ENCODE measurements around the gene TRIM42. TPM values are rescaled to one million over a fixed set of nuclear protein-coding genes. Genes with fewer than 3 reads are reported as not detected.

The TRIM42 gene
- total RNA-seq, 4 donors from 2014 or later = not detected

GRCh38 chr3:140742116-140742515 lies 64.3 kb downstream of the TRIM42 start:
- H3K27ac ChIP-seq = no peak overlapping the region
- H3K4me3 ChIP-seq = no peak overlapping the region
- in situ Hi-C loops (cut with MboI; ENCODE audit: low pct_ligation_motif_present in 1 of 4, low pct_unique_long_range_greater_than_20kb in 1 of 4, low sequenced_read_pairs in 3 of 4) = no loop called here
- H3K9me3 ChIP-seq = no peaks in the 10 kb centered on the region
- H3K4me1 ChIP-seq = no peaks in the 10 kb centered on the region
- no peaks in the 10 kb centered on the region for H3K27me3 ChIP-seq
- TF ChIP-seq POLR2AphosphoS5 (IDR thresholded peaks at IDR 0.05) (no peak), EP300 (IDR thresholded peaks at IDR 0.05; ENCODE audit: low read depth) (no peak), POLR2A (IDR thresholded peaks at IDR 0.05) (no peak), CTCF (IDR thresholded peaks at IDR 0.05) (no peak)
- H3K36me3 ChIP-seq = no peaks in the 10 kb centered on the region
- intact Hi-C loops (cut with DNase I; ENCODE audit: low total_unique reads) = no loop called here
- 83 to 91% methylated on average over 2 of the region's 2 CpGs for WGBS, 2 donors (ENCODE audit: low coverage in 1 of 2)
- DNase-seq = no peak

GRCh38 chr3:140748171-140748570 lies 70.3 kb downstream of the TRIM42 start:
- WGBS, 2 donors (ENCODE audit: low coverage in 1 of 2) = 44% methylated on average over 3 of the region's 3 CpGs; no CpG with 5 or more reads in 1 of the 2 donors
- no peak overlapping the region for H3K4me3 ChIP-seq
- in situ Hi-C loops (cut with MboI; ENCODE audit: low pct_ligation_motif_present in 1 of 4, low pct_unique_long_range_greater_than_20kb in 1 of 4, low sequenced_read_pairs in 3 of 4) (no loop called here), intact Hi-C loops (cut with DNase I; ENCODE audit: low total_unique reads) (no loop called here)
- no peaks in the 10 kb centered on the region for H3K4me1 ChIP-seq
- no peaks in the 10 kb centered on the region for H3K27me3 ChIP-seq
- TF ChIP-seq EP300 (IDR thresholded peaks at IDR 0.05; ENCODE audit: low read depth) = no peak
- TF ChIP-seq POLR2AphosphoS5 (IDR thresholded peaks at IDR 0.05) = no peak
- TF ChIP-seq CTCF (IDR thresholded peaks at IDR 0.05) = no peak
- no peak for TF ChIP-seq POLR2A (IDR thresholded peaks at IDR 0.05)
- H3K36me3 ChIP-seq = no peaks in the 10 kb centered on the region
- no peak for DNase-seq
- H3K9me3 ChIP-seq = no peaks in the 10 kb centered on the region
- H3K27ac ChIP-seq = no peak overlapping the region

- H3K27ac ChIP-seq = no peak overlapping the region
- no peak overlapping the region for H3K4me3 ChIP-seq
- no peaks in the 10 kb centered on the region for H3K4me1 ChIP-seq
- H3K27me3 ChIP-seq = no peaks in the 10 kb centered on the region
- no peaks in the 10 kb centered on the region for H3K9me3 ChIP-seq
- no peaks in the 10 kb centered on the region for H3K36me3 ChIP-seq
- TF ChIP-seq EP300 (IDR thresholded peaks at IDR 0.05; ENCODE audit: low read depth) (no peak), CTCF (IDR thresholded peaks at IDR 0.05) (no peak), POLR2AphosphoS5 (IDR thresholded peaks at IDR 0.05) (no peak), POLR2A (IDR thresholded peaks at IDR 0.05) (no peak)
- DNase-seq = no peak
- WGBS, 2 donors (ENCODE audit: low coverage in 1 of 2) = 67 to 93% methylated on average over 1 of the region's 1 CpG
- intact Hi-C loops (cut with DNase I; ENCODE audit: low total_unique reads) (no loop called here), in situ Hi-C loops (cut with MboI; ENCODE audit: low pct_ligation_motif_present in 1 of 4, low pct_unique_long_range_greater_than_20kb in 1 of 4, low sequenced_read_pairs in 3 of 4) (no loop called here)
These were observed 71.0 kb downstream of the TRIM42 start for GRCh38 chr3:140748903-140749302.

All from transverse colon (tissue), 4 donors.